ENCODE results near the gene ABCB11.

DNA sequence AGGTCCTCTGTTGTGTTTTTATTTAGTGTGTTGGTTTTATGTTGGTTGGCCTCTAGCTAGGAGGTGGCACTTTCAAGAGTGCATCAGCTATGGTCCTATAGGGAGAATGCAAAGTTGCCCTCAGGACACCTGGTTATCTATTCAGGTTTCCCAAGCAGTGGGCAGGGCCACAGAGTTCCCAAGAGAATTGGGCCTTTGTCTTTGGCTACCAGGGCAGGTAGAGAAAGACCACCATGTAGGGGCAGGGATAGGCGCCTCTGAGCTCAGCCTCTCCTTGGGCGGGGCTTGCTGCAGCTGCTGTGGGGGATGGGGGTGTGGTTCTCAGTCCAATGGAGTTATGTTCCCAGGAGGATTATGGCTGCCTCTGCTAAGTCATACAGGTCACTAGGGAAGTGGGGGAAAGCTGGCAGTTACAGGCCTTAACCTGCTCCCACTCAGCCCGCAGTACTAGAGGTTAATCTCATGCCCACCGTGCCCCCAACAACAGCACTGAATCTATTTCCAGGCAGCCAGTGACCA, 26.0 kb downstream of the ABCB11 start:
- TF ChIP-seq POLR2A (IDR thresholded peaks at IDR 0.05): no peak
- TF ChIP-seq POLR2AphosphoS5 (IDR thresholded peaks at IDR 0.05): no peak

All from spleen (tissue), 3 donors.